KMS-11 (cell line): Measurements from ENCODE around the gene ZNF19.
A peak's percentile ranks its signal among the peaks of the same experiment; 100 is the strongest.

Experiments used
- H2AFZ ChIP-seq: fragments of 200-600 bp; sonication (generic); 2 replicates; pipeline ENCODE4 v1.6.1; 2016; ENCODE audit warnings: antibody characterized with exemption, mixed run types, low read depth
- H3K27ac ChIP-seq: fragments of 200-600 bp; sonication (generic); 2 replicates; pipeline ENCODE4 v1.6.1; 2016; ENCODE audit warnings: mild to moderate bottlenecking, mixed run types
- H3K27me3 ChIP-seq: fragments of 200-600 bp; sonication (generic); 2 replicates; pipeline ENCODE4 v1.6.1; 2017; ENCODE audit warnings: mild to moderate bottlenecking, low read depth, mixed run types, moderate library complexity; ENCODE audit not compliant: insufficient read depth
- H3K36me3 ChIP-seq: fragments of 200-600 bp; sonication (generic); 2 replicates; pipeline ENCODE4 v1.6.1; 2017; ENCODE audit warnings: mild to moderate bottlenecking, mixed run types; ENCODE audit not compliant: insufficient read depth
- H3K4me1 ChIP-seq: fragments of 200-600 bp; sonication (generic); 2 replicates; pipeline ENCODE4 v1.6.1; 2016; ENCODE audit warnings: mild to moderate bottlenecking, low read depth, mixed run types; ENCODE audit not compliant: poor library complexity, severe bottlenecking
- H3K4me2 ChIP-seq: fragments of 200-600 bp; sonication (generic); 2 replicates; pipeline ENCODE4 v1.7.0; 2016; ENCODE audit warnings: mild to moderate bottlenecking, mixed run types
- H3K4me3 ChIP-seq: fragments of 200-600 bp; sonication (generic); IDR thresholded peaks from 2 replicates; pipeline ENCODE4 v1.6.1; 2017; ENCODE audit warnings: low read depth, low read length, mixed read lengths; ENCODE audit not compliant: insufficient read depth
- H3K79me2 ChIP-seq: fragments of 200-600 bp; sonication (generic); 2 replicates; pipeline ENCODE4 v1.6.1; 2016; ENCODE audit warnings: low read depth, mixed run types; ENCODE audit not compliant: insufficient read depth
- H3K9ac ChIP-seq: fragments of 200-600 bp; sonication (generic); 2 replicates; pipeline ENCODE4 v1.6.1; 2016; ENCODE audit warnings: mild to moderate bottlenecking, mixed run types
- H4K20me1 ChIP-seq: fragments of 200-600 bp; sonication (generic); 2 replicates; pipeline ENCODE4 v1.6.1; 2016; ENCODE audit warnings: mild to moderate bottlenecking, mixed run types; ENCODE audit not compliant: insufficient read depth
- CTCF ChIP-seq: fragments of 200-600 bp; sonication (generic); conservative IDR thresholded peaks from 2 replicates; pipeline ENCODE4 v1.6.1; 2017; ENCODE audit warnings: low read depth, mild to moderate bottlenecking, antibody characterized with exemption, low read length, moderate library complexity, mixed read lengths

Gene ZNF19

GRCh38 chr16:71472051-71472450 is 17.1 kb downstream of the ZNF19 start:
- no peaks in the 10 kb centered on the region for H3K79me2 ChIP-seq
- H3K27ac ChIP-seq, result no peak overlapping the region
- no peaks in the 10 kb centered on the region for H3K4me1 ChIP-seq
- no peaks in the 10 kb centered on the region for H4K20me1 ChIP-seq
- TF ChIP-seq CTCF, result no peak
- no peaks in the 10 kb centered on the region; the same call in 1 of the 2 replicates for H3K36me3 ChIP-seq
- no peak overlapping the region for H3K4me3 ChIP-seq
- H2AFZ ChIP-seq, result no peak overlapping the region
- H3K9ac ChIP-seq, result no peak overlapping the region
- no peaks in the 10 kb centered on the region for H3K27me3 ChIP-seq
- no peak overlapping the region for H3K4me2 ChIP-seq

DNA sequence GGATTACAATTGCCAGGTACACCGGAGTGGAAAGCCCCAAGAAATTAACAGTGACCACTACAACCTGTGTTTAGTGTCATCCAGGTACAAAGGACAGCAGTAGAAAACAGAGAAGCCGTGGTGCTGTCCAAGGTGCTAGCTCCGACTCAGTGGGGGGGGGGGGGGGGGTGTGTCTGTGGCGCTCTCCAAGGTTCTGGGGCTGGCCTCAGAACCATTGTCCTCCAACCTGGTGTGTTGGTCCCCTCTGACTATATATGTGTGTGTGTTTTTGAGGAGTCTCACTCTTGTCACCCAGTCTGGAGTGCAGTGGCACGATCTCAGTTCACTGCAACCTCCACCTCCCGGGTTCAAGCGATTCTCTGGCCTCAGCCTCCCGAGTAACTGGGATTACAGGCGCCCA is 21.3 kb downstream of the ZNF19 start:
- Histone ChIP-seq H3K4me2 (no peak overlapping the region), H3K36me3 (no peaks in the 10 kb centered on the region; the same call in 1 of the 2 replicates), H4K20me1 (no peaks in the 10 kb centered on the region), H3K4me1 (no peaks in the 10 kb centered on the region), H3K27me3 (no peaks in the 10 kb centered on the region), H3K27ac (no peak overlapping the region), H3K79me2 (no peaks in the 10 kb centered on the region), H3K9ac (no peak overlapping the region), H2AFZ (no peak overlapping the region), H3K4me3 (no peak overlapping the region)
- TF ChIP-seq CTCF, result no peak

DNA sequence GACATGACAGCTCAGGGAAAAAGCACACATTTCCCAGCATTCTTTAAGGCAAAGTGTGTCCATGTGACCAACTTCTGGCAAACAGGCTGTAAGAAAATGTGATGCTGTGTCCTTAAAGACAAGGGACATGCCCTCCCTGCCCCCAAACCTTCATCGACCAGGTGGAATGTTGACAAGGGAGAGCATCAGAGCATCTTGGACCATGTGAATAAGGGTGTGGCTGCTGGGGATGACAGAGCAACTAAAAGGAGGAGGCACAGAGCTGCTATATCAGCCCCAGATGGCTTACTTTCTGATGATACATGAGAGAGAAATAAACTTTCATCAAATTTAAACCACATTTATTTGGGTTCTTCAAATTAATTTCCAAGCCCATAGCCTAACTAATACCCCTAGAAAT is 24.9 kb downstream of the ZNF19 start:
- no peak for TF ChIP-seq CTCF
- Histone ChIP-seq H4K20me1 (no peaks in the 10 kb centered on the region), H2AFZ (no peak overlapping the region), H3K9ac (no peak overlapping the region), H3K4me1 (peaks cover 13% of the 10 kb centered on the region), H3K27me3 (no peaks in the 10 kb centered on the region), H3K27ac (no peak overlapping the region), H3K36me3 (no peaks in the 10 kb centered on the region; the same call in 1 of the 2 replicates), H3K4me3 (no peak overlapping the region), H3K4me2 (no peak overlapping the region), H3K79me2 (peaks cover 5% of the 10 kb centered on the region; the same call in 1 of the 2 replicates)

- H3K27me3 ChIP-seq, result no peaks in the 10 kb centered on the region
- peaks cover 5% of the 10 kb centered on the region; the same call in 1 of the 2 replicates for H3K79me2 ChIP-seq
- H3K9ac ChIP-seq, result peak within 1 kb of the TSS; percentile 70
- H4K20me1 ChIP-seq, result no peaks in the 10 kb centered on the region
- H3K4me1 ChIP-seq, result peaks cover 13% of the 10 kb centered on the region
- TF ChIP-seq CTCF, result 0 out of 2 replicates have a peak, but pooled peaks have one; percentile 19
- H3K27ac ChIP-seq, result peak within 1 kb of the TSS; percentile 40
- H3K36me3 ChIP-seq, result no peaks in the 10 kb centered on the region
- H3K4me2 ChIP-seq, result peak within 1 kb of the TSS; percentile 80
- peak within 1 kb of the TSS; percentile 96 for H2AFZ ChIP-seq
- H3K4me3 ChIP-seq, result no peak within 1 kb of the TSS
Observed at GRCh38 chr16:71461686-71462648, 27.2 kb downstream of the ZNF19 start, which contains the start of gene ZNF23. Gene ZNF23 (minus strand): TSS chr16:71462247. CDS start chr16:71456796, 5,451 bp downstream.
